ENCODE measurements around the gene GABARAP. TPM values are rescaled to one million over a fixed set of nuclear protein-coding genes. Genes with fewer than 3 reads are reported as not detected.

Gene GABARAP
- polyA plus RNA-seq, 1 of the 3 experiments (the other 2 are of a cell fraction): 585 TPM

DNA sequence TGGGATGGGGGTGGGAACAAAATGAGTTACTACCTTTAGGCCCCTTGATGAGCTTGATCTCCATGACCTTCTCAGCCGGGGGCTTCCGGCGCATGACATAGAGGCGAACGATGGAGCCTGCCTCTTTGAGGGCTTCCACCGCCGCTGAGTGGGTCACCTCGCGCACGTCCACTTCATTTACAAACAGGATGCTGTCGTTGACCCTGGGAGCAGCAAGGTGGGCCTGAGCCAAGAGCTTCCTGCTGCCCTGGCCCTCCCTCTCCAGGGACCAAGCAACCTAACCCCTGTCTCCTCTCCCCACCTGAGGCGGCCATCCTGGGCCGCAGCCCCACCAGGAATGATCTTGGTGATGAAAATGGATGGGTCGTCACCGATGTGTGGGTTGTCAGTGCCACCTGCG, 38.9 kb downstream of the GABARAP start:
- peaks cover 3% of the 10 kb centered on the region; the same call in 1 of the 2 replicates for H4K20me1 ChIP-seq (ENCODE audit: insufficient read depth)
- H3K4me2 ChIP-seq: no peak overlapping the region
- peaks cover 10% of the 10 kb centered on the region for H3F3A ChIP-seq (replicated peaks; ENCODE audit: insufficient read depth)
- H3K79me2 ChIP-seq (ENCODE audit: insufficient read depth): peaks cover 6% of the 10 kb centered on the region
- TF ChIP-seq ELF1 (IDR thresholded peaks at IDR 0.05) (no peak), SMC3 (IDR thresholded peaks at IDR 0.05; ENCODE audit: low read depth, low read length) (no peak), FOSL2 (IDR thresholded peaks at IDR 0.05; ENCODE audit: borderline replicate concordance, low read depth) (no peak), MEF2A (IDR thresholded peaks at IDR 0.05; ENCODE audit: borderline replicate concordance, low read depth) (no peak), YY1 (IDR thresholded peaks at IDR 0.05; ENCODE audit: low read depth) (no peak), SIN3A (IDR thresholded peaks at IDR 0.05; ENCODE audit: borderline replicate concordance, low read depth, low read length) (no peak), CHD2 (IDR thresholded peaks at IDR 0.05; ENCODE audit: low read length, partially characterized antibody) (no peak)
- TF ChIP-seq, protein P1, sequence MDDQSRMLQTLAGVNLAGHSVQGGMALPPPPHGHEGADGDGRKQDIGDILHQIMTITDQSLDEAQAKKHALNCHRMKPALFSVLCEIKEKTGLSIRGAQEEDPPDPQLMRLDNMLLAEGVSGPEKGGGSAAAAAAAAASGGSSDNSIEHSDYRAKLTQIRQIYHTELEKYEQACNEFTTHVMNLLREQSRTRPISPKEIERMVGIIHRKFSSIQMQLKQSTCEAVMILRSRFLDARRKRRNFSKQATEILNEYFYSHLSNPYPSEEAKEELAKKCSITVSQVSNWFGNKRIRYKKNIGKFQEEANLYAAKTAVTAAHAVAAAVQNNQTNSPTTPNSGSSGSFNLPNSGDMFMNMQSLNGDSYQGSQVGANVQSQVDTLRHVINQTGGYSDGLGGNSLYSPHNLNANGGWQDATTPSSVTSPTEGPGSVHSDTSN (IDR thresholded peaks at IDR 0.05): no peak
- peaks cover 0 to 13% of the 10 kb centered on the region in 2 experiments; a peak in 2 of 4 replicates for H3K4me1 ChIP-seq (ENCODE audit: control insufficient read depth in 1 of 2, insufficient read depth in 2 of 2, low read depth in 1 of 2, low read length in 1 of 2)
- DNase-seq: no peak
- no peak overlapping the region for H2AFZ ChIP-seq (ENCODE audit: low read depth)
- CTCF ChIA-PET: interaction anchor here (1.2 to 2.4 kb wide), 6 partner anchors 11 to 158 kb away, joined by 3 to 10 read pairs (median 4); no protein-coding TSS in a partner anchor
- no peaks in the 10 kb centered on the region for H3K9me3 ChIP-seq
- no peaks in the 10 kb centered on the region for H3K27me3 ChIP-seq (ENCODE audit: insufficient read depth)
- no peak overlapping the region; a peak in 1 of 4 replicates for H3K27ac ChIP-seq (ENCODE audit: low read depth in 2 of 2, low read length in 1 of 2)
- no peak overlapping the region for H3K9ac ChIP-seq
- H3K36me3 ChIP-seq (replicated peaks in 1 of 2; ENCODE audit: control insufficient read depth in 1 of 2, insufficient read depth in 2 of 2, low read length in 1 of 2): peaks cover 20 to 28% of the 10 kb centered on the region in 2 experiments
- POLR2A ChIA-PET: no interaction called here
- H3K4me3 ChIP-seq (ENCODE audit: low read depth in 2 of 2, low read length in 1 of 2): no peak overlapping the region
- WGBS (ENCODE audit: low lambda C conversion rate): 94% methylated on average over 16 of the region's 16 CpGs
- H3K9me2 ChIP-seq: no peaks in the 10 kb centered on the region

DNA sequence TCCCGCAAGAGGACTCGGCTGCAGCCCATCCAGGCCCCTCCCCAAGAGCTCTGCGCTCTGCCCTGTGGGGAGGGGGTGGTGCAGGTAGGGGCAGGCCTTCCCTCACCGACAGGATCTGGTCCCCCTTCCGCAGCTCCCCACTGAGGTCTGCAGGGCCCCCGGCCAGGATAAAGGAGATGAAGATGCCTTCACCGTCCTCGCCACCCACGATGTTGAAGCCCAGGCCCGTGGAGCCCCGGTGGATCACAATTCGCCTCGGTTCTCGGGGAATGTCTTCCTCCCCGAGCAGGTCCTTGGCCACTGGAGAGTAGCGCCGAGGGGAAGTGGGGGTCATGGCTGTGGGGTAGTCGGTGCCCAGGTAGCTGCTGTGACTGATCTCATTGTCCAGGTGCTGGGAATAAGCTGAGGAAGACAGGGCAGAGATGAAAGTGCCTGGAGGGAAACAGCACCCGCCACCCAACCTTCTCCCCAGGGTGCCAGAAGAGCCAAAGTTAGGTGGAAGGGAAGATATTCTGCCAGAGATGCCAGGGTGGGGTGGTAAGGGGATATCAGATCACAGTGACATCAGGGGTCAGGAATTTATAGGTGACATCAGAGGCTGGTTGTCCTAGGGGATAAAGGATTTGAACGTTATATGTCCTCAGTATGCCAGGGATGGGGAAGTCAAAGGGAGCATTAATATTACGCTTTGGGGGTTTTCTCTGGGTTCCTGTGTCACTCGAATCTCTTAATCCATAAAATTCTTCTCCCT, 45.4 kb downstream of the GABARAP start:
- Histone ChIP-seq H3K27ac (ENCODE audit: low read depth in 2 of 2, low read length in 1 of 2) (no peak overlapping the region), H3K79me2 (ENCODE audit: insufficient read depth) (no peaks in the 10 kb centered on the region), H2AFZ (ENCODE audit: low read depth) (no peak overlapping the region), H3K9ac (no peak overlapping the region), H3K36me3 (replicated peaks in 1 of 2; ENCODE audit: control insufficient read depth in 1 of 2, insufficient read depth in 2 of 2, low read length in 1 of 2) (peaks cover 36 to 46% of the 10 kb centered on the region in 2 experiments), H3K9me2 (no peaks in the 10 kb centered on the region), H3K4me3 (ENCODE audit: low read depth in 2 of 2, low read length in 1 of 2) (no peak overlapping the region), H3K4me1 (ENCODE audit: control insufficient read depth in 1 of 2, insufficient read depth in 2 of 2, low read depth in 1 of 2, low read length in 1 of 2) (no peaks in the 10 kb centered on the region), H3K4me2 (no peak overlapping the region), H3F3A (replicated peaks; ENCODE audit: insufficient read depth) (peaks cover 6% of the 10 kb centered on the region), H4K20me1 (ENCODE audit: insufficient read depth) (no peaks in the 10 kb centered on the region), H3K9me3 (no peaks in the 10 kb centered on the region), H3K27me3 (ENCODE audit: insufficient read depth) (no peaks in the 10 kb centered on the region)
- WGBS (ENCODE audit: low lambda C conversion rate): 93% methylated on average over 16 of the region's 22 CpGs
- TF ChIP-seq, protein P2, sequence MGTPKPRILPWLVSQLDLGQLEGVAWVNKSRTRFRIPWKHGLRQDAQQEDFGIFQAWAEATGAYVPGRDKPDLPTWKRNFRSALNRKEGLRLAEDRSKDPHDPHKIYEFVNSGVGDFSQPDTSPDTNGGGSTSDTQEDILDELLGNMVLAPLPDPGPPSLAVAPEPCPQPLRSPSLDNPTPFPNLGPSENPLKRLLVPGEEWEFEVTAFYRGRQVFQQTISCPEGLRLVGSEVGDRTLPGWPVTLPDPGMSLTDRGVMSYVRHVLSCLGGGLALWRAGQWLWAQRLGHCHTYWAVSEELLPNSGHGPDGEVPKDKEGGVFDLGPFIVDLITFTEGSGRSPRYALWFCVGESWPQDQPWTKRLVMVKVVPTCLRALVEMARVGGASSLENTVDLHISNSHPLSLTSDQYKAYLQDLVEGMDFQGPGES (IDR thresholded peaks at IDR 0.05; ENCODE audit: low read depth, low read length): no peak
- no peak for TF ChIP-seq TCF12 (IDR thresholded peaks at IDR 0.05)
- TF ChIP-seq RFX5 (IDR thresholded peaks at IDR 0.05; ENCODE audit: low read length): no peak
- TF ChIP-seq, protein P3, sequence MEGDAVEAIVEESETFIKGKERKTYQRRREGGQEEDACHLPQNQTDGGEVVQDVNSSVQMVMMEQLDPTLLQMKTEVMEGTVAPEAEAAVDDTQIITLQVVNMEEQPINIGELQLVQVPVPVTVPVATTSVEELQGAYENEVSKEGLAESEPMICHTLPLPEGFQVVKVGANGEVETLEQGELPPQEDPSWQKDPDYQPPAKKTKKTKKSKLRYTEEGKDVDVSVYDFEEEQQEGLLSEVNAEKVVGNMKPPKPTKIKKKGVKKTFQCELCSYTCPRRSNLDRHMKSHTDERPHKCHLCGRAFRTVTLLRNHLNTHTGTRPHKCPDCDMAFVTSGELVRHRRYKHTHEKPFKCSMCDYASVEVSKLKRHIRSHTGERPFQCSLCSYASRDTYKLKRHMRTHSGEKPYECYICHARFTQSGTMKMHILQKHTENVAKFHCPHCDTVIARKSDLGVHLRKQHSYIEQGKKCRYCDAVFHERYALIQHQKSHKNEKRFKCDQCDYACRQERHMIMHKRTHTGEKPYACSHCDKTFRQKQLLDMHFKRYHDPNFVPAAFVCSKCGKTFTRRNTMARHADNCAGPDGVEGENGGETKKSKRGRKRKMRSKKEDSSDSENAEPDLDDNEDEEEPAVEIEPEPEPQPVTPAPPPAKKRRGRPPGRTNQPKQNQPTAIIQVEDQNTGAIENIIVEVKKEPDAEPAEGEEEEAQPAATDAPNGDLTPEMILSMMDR (IDR thresholded peaks at IDR 0.05): no peak
- TF ChIP-seq RCOR1 (IDR thresholded peaks at IDR 0.05; ENCODE audit: low read length): no peak
- TF ChIP-seq SMC3 (IDR thresholded peaks at IDR 0.05; ENCODE audit: low read depth, low read length): no peak
- TF ChIP-seq, protein P4, sequence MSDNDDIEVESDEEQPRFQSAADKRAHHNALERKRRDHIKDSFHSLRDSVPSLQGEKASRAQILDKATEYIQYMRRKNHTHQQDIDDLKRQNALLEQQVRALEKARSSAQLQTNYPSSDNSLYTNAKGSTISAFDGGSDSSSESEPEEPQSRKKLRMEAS (IDR thresholded peaks at IDR 0.05; ENCODE audit: low read depth): no peak
- TF ChIP-seq, protein P1 (IDR thresholded peaks at IDR 0.05): no peak
- TF ChIP-seq TAF1 (IDR thresholded peaks at IDR 0.05; ENCODE audit: borderline replicate concordance, low read depth, low read length): no peak
- TF ChIP-seq FOXM1 (IDR thresholded peaks at IDR 0.05; ENCODE audit: low read depth): no peak
- TF ChIP-seq NRF1 (IDR thresholded peaks at IDR 0.05; ENCODE audit: low read depth, low read length): no peak
- no peak for TF ChIP-seq MXI1 (IDR thresholded peaks at IDR 0.05; ENCODE audit: low read depth, low read length)
- ChIA-PET POLR2A (interaction anchor here (0.6 kb wide), 1 partner anchor 18 kb away, joined by 3 read pairs; no protein-coding TSS in a partner anchor), CTCF (no interaction called here)
- DNase-seq: no peak
